GM12874 (cell line): ENCODE data around the gene GPR153.
A peak's percentile ranks its signal among the peaks of the same experiment; 100 is the strongest.

Experiments used
- CTCF ChIP-seq: IDR thresholded peaks from 2 replicates; pipeline ENCODE4 v1.5.1; 2011; ENCODE audit warnings: low read depth, mild to moderate bottlenecking, control low read depth, low read length, moderate library complexity; ENCODE audit not compliant: insufficient read depth

The GPR153 gene

GRCh38 chr1:6208723-6209660 is 51.9 kb downstream of the GPR153 start:
- peak; percentile 61 for TF ChIP-seq CTCF

- no peak for TF ChIP-seq CTCF
Measured at GRCh38 chr1:6207921-6208320, 53.0 kb downstream of the GPR153 start.

GRCh38 chr1:6207075-6207885 is 53.6 kb downstream of the GPR153 start:
- TF ChIP-seq CTCF, result no peak

GRCh38 chr1:6206520-6206855 is 54.4 kb downstream of the GPR153 start:
- no peak for TF ChIP-seq CTCF

- no peak for TF ChIP-seq CTCF
Measured at GRCh38 chr1:6205849-6206519, 54.9 kb downstream of the GPR153 start, which contains the start of gene RNF207. Gene RNF207, plus strand, starts transcription at chr1:6206119. Its CDS starts 417 bp downstream, at chr1:6206536.

GRCh38 chr1:6202256-6202655 is 58.6 kb downstream of the GPR153 start:
- TF ChIP-seq CTCF, result no peak
